Small intestine (tissue), 7 donors: ENCODE results near the gene SELENOO. TPM values are rescaled to one million over a fixed set of nuclear protein-coding genes. Genes with fewer than 3 reads are reported as not detected.
A peak's percentile ranks its signal among the peaks of the same experiment; 100 is the strongest.

Experiments
- DNase-seq, 2 donors: peaks; one replicate each; pipeline versions ENCODE4 v3.0.0 to v3.0.0-alpha.2; 2013
- FAIRE-seq: peaks from 2 replicates; lab custom pipeline; 2012; peaks lifted over from hg19 to GRCh38; lab: Jason Lieb, UNC
- H3K27ac ChIP-seq, 3 donors: one replicate each; pipeline ENCODE4 v1.5.1; 2013; ENCODE audit warnings: low read length in 2 of 3, mild to moderate bottlenecking in 2 of 3, control low read depth in 1 of 3, inconsistent platforms in 1 of 3, low read depth in 1 of 3, moderate library complexity in 1 of 3
- H3K27me3 ChIP-seq, 3 donors: one replicate each; pipeline ENCODE4 v1.6.1; 2013; ENCODE audit warnings: low read length in 3 of 3, inconsistent platforms in 1 of 3; ENCODE audit not compliant: control insufficient read depth in 3 of 3, insufficient read depth in 3 of 3
- H3K36me3 ChIP-seq, 3 donors: one replicate each; pipeline ENCODE4 v1.6.1; 2013; ENCODE audit warnings: low read length in 3 of 3, inconsistent platforms in 1 of 3, low read depth in 1 of 3, mild to moderate bottlenecking in 1 of 3, moderate library complexity in 1 of 3; ENCODE audit not compliant: control insufficient read depth in 3 of 3, insufficient read depth in 2 of 3
- H3K4me1 ChIP-seq, 3 donors: one replicate each; pipeline ENCODE4 v1.6.1; 2013; ENCODE audit warnings: low read length in 2 of 3, inconsistent platforms in 1 of 3, low read depth in 1 of 3, mild to moderate bottlenecking in 1 of 3, moderate library complexity in 1 of 3; ENCODE audit not compliant: control insufficient read depth in 3 of 3, insufficient read depth in 2 of 3
- H3K4me3 ChIP-seq, 3 donors: one replicate each; pipeline ENCODE4 v1.5.1; 2013; ENCODE audit warnings: low read length in 3 of 3, control low read depth in 1 of 3, inconsistent platforms in 1 of 3, low read depth in 1 of 3, mild to moderate bottlenecking in 1 of 3, moderate library complexity in 1 of 3
- H3K9me3 ChIP-seq, 2 donors: one replicate each; pipeline ENCODE4 v1.6.1; 2013; ENCODE audit warnings: low read depth in 1 of 2, low read length in 1 of 2; ENCODE audit not compliant: control insufficient read depth in 2 of 2, insufficient read depth in 1 of 2
- WGBS, 3 donors: extraction: QIAGEN DNeasy Blood & Tissue Kit; methylation state at CpG; one replicate each; pipeline ENCODE4 v1.1.7; 2013; 5-methylcytosine and 5-hydroxymethylcytosine counted together
- polyA plus RNA-seq, 4 donors: library from polyadenylated mRNA; stranded (reverse) in 3 of 4; unstranded in 1 of 4; fragments of 200-250 nt in 3 of 4; fragments of 120-200 nt in 1 of 4; gene quantifications; one replicate each; pipeline versions ENCODE4 v1.2.1 to v1.2.3, GENCODE V29; 2013
- donor health status: healthy with polysubstance abuse.
- donor health status: control.
- donor health status: control.
- donor health status: Bipolar disorder and iron deficiency.
- donor health status: healthy.

Gene SELENOO
- polyA plus RNA-seq, 4 donors, result 23.6 to 94.6 (median 66.5) TPM

DNA sequence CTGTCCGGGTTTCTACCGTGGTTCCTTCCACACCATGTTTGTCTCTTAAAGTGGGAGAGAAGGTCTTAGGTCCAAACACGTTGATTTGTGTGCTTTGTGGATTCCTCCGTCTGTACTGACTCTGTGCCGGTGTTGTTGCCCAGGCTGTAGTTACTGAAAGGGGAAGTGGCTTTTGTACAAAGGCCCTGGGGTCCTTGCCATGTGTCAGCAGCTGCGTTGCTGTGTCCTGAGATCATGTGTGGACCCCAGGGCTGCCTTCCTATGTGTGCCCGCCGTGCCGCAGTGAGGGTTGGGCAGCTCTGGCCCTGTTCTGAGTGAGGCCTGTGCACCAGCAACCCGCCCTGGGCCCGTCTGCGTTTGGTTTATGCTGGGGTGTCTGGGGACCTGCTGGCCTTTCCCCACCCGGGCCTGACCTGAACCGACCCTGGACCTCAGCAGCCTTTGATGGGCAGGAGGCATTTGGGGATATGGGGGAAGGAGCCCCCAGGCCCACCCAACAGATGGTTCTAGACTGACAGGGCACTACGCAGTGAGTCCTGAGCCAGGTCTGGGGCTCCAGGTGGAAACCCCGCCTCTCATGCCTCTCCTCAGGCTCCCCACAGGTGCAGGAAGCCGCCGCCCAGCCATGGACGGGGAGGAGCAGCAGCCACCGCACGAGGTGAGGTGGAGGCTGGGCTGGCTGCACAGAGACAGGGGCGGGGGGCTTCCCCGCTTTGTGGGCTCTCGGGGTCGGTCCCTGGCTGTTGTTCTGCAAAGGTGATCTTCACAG, 8.2 kb upstream of the SELENOO start:
- H3K27ac ChIP-seq, result peak overlapping the region; percentile 28 to 96 (median 38)
- H3K4me3 ChIP-seq, result peak overlapping the region in 1 of 3 donors; percentile 4
- no peaks in the 10 kb centered on the region for H3K27me3 ChIP-seq
- no peaks in the 10 kb centered on the region for H3K9me3 ChIP-seq
- FAIRE-seq (no peak), DNase-seq (no peak)
- 48 to 68% (median 66%) methylated on average over 21 to 25 of the region's 25 CpGs for WGBS, 3 donors
- H3K36me3 ChIP-seq, result peaks cover 9 to 74% (median 13%) of the 10 kb centered on the region in 3 donors
- H3K4me1 ChIP-seq, result peaks cover 0 to 34% (median 0%) of the 10 kb centered on the region in 3 donors

DNA sequence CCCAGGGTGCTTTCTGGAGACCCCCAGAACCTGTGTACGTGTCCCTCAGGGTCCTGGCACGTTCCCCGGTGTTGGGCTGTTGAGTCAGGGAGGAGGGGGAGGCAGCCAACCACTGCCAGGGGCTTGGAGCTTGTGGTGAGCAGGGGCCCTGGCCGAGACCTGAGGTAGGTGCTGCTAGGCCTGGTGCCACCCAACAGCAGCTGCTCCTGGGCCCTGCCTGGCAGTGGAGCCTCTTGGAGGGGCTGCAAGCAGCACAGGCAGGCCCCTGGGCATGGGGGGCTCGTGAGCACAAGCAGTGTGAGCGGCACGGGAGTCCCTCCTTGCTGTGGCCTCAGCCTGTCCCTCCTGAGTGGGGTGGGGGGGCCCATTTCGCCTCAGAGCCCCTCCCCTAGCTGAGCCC, 7.2 kb upstream of the SELENOO start:
- no peaks in the 10 kb centered on the region for H3K27me3 ChIP-seq
- no peak overlapping the region for H3K4me3 ChIP-seq
- FAIRE-seq, result no peak
- no peak for DNase-seq
- WGBS, 3 donors, result 92 to 98% (median 95%) methylated on average over 6 to 8 of the region's 8 CpGs
- no peaks in the 10 kb centered on the region for H3K9me3 ChIP-seq
- peaks cover 0 to 34% (median 0%) of the 10 kb centered on the region in 3 donors for H3K4me1 ChIP-seq
- H3K36me3 ChIP-seq, result peaks cover 11 to 79% (median 15%) of the 10 kb centered on the region in 3 donors
- H3K27ac ChIP-seq, result no peak overlapping the region

DNA sequence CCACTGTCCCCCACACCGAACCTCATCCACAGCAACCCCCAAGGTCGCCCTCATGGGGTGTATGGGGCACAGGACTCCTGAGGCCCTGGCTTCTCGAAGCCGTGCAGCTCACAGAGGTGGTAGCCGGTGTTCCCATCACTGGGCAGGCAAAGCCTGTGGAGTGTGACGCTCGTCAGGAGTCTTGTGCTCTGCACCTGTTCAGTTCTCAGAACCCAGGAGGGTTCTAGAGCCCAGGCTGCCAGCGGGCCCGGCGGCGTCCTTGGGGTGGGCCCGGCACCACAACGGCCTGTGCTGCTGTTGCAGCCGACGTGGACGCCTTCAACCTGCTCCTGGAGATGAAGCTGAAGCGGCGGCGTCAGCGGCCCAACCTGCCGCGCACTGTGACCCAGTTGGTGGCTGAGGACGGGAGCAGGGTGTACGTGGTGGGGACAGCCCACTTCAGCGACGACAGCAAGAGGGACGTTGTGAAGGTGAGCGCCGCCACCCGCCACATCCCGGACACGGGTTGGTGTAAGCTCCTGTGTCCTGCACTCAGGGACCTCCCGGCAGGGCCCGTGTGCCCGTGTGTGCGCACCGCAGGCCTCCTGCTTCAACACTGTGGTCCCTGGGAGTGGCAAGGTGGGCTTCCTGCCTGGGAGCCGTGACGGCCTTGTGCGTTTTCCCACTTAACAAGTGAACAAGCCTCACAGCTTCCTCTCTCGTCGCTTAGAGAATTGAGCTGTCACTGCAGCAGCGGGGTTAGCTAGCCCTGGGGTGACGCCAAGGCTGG, 6.6 kb upstream of the SELENOO start:
- FAIRE-seq, result no peak
- Histone ChIP-seq H3K27me3 (no peaks in the 10 kb centered on the region), H3K9me3 (no peaks in the 10 kb centered on the region), H3K27ac (no peak overlapping the region), H3K4me3 (no peak overlapping the region), H3K4me1 (peaks cover 0 to 28% (median 0%) of the 10 kb centered on the region in 3 donors), H3K36me3 (peaks cover 11 to 79% (median 17%) of the 10 kb centered on the region in 3 donors)
- 92 to 95% (median 93%) methylated on average over 44 of the region's 44 CpGs for WGBS, 3 donors
- DNase-seq, result no peak

- H3K9me3 ChIP-seq, result no peaks in the 10 kb centered on the region
- 88 to 95% (median 89%) methylated on average over 10 to 18 of the region's 18 CpGs for WGBS, 3 donors
- peaks cover 11 to 84% (median 17%) of the 10 kb centered on the region in 3 donors for H3K36me3 ChIP-seq
- DNase-seq, result no peak
- FAIRE-seq, result no peak
- H3K4me1 ChIP-seq, result peaks cover 0 to 14% (median 0%) of the 10 kb centered on the region in 3 donors
- no peaks in the 10 kb centered on the region for H3K27me3 ChIP-seq
- H3K27ac ChIP-seq, result no peak overlapping the region
- H3K4me3 ChIP-seq, result no peak overlapping the region
Measured at GRCh38 chr22:50196256-50196655, 4.6 kb upstream of the SELENOO start.

- no peak overlapping the region for H3K4me3 ChIP-seq
- no peak for DNase-seq
- 86 to 92% (median 88%) methylated on average over 23 of the region's 23 CpGs for WGBS, 3 donors
Measured at GRCh38 chr22:50197000-50197800, 3.6 kb upstream of the SELENOO start.

DNA sequence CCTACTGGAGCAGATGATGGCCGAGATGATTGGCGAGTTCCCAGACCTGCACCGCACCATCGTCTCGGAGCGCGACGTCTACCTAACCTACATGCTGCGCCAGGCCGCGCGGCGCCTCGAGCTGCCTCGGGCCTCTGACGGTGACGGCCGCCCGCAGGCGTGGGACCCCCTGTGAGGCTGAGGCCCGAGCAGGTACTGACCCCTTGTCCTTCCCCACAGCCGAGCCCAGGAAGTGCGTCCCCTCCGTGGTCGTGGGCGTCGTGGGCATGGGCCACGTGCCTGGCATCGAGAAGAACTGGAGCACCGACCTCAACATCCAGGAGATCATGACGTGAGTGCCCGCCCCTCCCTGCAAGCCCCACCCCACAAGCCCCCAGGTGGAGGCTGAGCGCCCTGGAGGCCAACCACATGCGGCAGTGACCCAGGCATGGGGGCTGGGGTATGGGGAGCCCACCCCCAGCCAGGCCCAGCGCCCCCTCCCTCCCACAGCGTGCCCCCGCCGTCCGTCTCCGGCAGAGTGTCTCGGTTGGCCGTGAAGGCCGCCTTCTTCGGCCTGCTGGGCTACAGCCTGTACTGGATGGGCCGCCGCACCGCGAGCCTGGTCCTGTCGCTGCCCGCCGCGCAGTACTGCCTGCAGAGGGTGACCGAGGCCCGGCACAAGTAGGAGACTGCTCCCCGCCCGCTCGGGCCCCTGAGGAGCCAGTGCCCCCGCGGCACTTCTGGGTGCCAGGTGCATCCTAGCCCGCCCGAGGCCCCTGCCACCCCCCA, 2.8 kb upstream of the SELENOO start:
- DNase-seq (no peak), FAIRE-seq (no peak)
- Histone ChIP-seq H3K9me3 (no peaks in the 10 kb centered on the region), H3K27me3 (no peaks in the 10 kb centered on the region), H3K36me3 (peaks cover 11 to 68% (median 17%) of the 10 kb centered on the region in 3 donors), H3K27ac (no peak overlapping the region), H3K4me1 (peaks cover 0 to 12% (median 0%) of the 10 kb centered on the region in 3 donors), H3K4me3 (no peak overlapping the region)
- WGBS, 3 donors, result 92 to 95% (median 93%) methylated on average over 53 to 61 of the region's 61 CpGs

More at GRCh38 chr22:50197000-50197800, 3.6 kb upstream of the SELENOO start:
- H3K27me3 ChIP-seq, result no peaks in the 10 kb centered on the region
- H3K4me1 ChIP-seq, result peaks cover 0 to 12% (median 0%) of the 10 kb centered on the region in 3 donors
- FAIRE-seq, result no peak
- H3K36me3 ChIP-seq, result peaks cover 11 to 74% (median 17%) of the 10 kb centered on the region in 3 donors
- H3K27ac ChIP-seq, result no peak overlapping the region
- no peaks in the 10 kb centered on the region for H3K9me3 ChIP-seq

GRCh38 chr22:50198624-50199017, 2.2 kb upstream of the SELENOO start:
- Histone ChIP-seq H3K9me3 (no peaks in the 10 kb centered on the region), H3K4me3 (peak overlapping the region in 1 of 3 donors; percentile 4), H3K27me3 (no peaks in the 10 kb centered on the region), H3K27ac (no peak overlapping the region), H3K36me3 (peaks cover 11 to 64% (median 15%) of the 10 kb centered on the region in 3 donors), H3K4me1 (peaks cover 0 to 12% (median 0%) of the 10 kb centered on the region in 3 donors)
- DNase-seq (no peak), FAIRE-seq (no peak)
- 85 to 92% (median 90%) methylated on average over 10 to 16 of the region's 16 CpGs for WGBS, 3 donors
